Esophagus muscularis mucosa (tissue), 4 donors: ENCODE results near the gene GKN2. TPM values are rescaled to one million over a fixed set of nuclear protein-coding genes. Genes with fewer than 3 reads are reported as not detected.

Source experiments
- DNase-seq: peaks from one replicate; pipeline ENCODE4 v3.0.0-alpha.2; 2017; ENCODE audit errors: extremely low spot score
- H3K27ac ChIP-seq, 4 donors: fragments of 200-600 bp; sonication (generic); replicated peaks in 1 of 4; 1 replicate in 3 of 4; 2 replicates in 1 of 4; pipeline ENCODE4 v1.5.1; 2016 to 2019; ENCODE audit warnings: mild to moderate bottlenecking in 1 of 4
- H3K27me3 ChIP-seq, 4 donors: fragments of 200-600 bp; sonication (generic); one replicate each; pipeline versions ENCODE4 v1.5.1 to v1.6.0; 2016 to 2019
- H3K36me3 ChIP-seq, 4 donors: fragments of 200-600 bp; sonication (generic); one replicate each; pipeline ENCODE4 v1.5.1; 2016 to 2019
- H3K4me1 ChIP-seq, 4 donors: fragments of 200-600 bp; sonication (generic); one replicate each; pipeline ENCODE4 v1.5.1; 2016 to 2019
- H3K4me3 ChIP-seq, 4 donors: fragments of 200-600 bp; sonication (generic); 1 replicate in 2 of 4; 2 replicates in 2 of 4; pipeline ENCODE4 v1.5.1; 2016 to 2019; ENCODE audit warnings: mild to moderate bottlenecking in 4 of 4, moderate library complexity in 1 of 4
- H3K9me3 ChIP-seq, 4 donors: fragments of 200-600 bp; sonication (generic); 1 replicate in 3 of 4; 2 replicates in 1 of 4; pipeline ENCODE4 v1.5.1; 2016 to 2019
- CTCF ChIP-seq, 3 experiments: fragments of 200-600 bp in 2 of 3; fragments of 450-650 bp in 1 of 3; sonication (generic) in 2 of 3; IDR thresholded peaks; one replicate each; pipeline ENCODE4 v1.5.1; 2017 to 2019; ENCODE audit warnings: antibody characterized with exemption in 3 of 3, mild to moderate bottlenecking in 2 of 3, moderate library complexity in 1 of 3
- EP300 ChIP-seq: sonication (generic); formaldehyde crosslinking; IDR thresholded peaks from one replicate; pipeline ENCODE4 v1.6.1; 2017; ENCODE audit warnings: antibody characterized with exemption
- POLR2A ChIP-seq: fragments of 450-650 bp; IDR thresholded peaks from one replicate; pipeline ENCODE4 v1.6.1; 2017; ENCODE audit warnings: antibody characterized with exemption, moderate library complexity, mild to moderate bottlenecking, low read depth
- POLR2AphosphoS5 ChIP-seq, 2 donors: sonication (generic); formaldehyde crosslinking; IDR thresholded peaks; one replicate each; pipeline ENCODE4 v1.6.1; 2017; ENCODE audit warnings: antibody characterized with exemption in 2 of 2
- WGBS: methylation state at CpG from one replicate; pipeline ENCODE4 v1.1.5; 2018; 5-methylcytosine and 5-hydroxymethylcytosine counted together
- intact Hi-C: fragments of 100-400 bp; cut with DNase I; formaldehyde crosslinking; loops from one replicate; pipeline ENCODE4 v1.15.1; 2023
- total RNA-seq, 4 donors: library from RNA; depleted of rRNA; stranded (reverse); fragments of >200 nt; gene quantifications; one replicate each; pipeline versions ENCODE4 v1.1.0 to v1.2.1, GENCODE V29; 2016

The GKN2 gene
- total RNA-seq, 4 donors from 2014 or later, result not detected

- H3K27me3 ChIP-seq, result no peaks in the 10 kb centered on the region
- no peaks in the 10 kb centered on the region for H3K4me1 ChIP-seq
- WGBS, result 44% methylated on average over 9 of the region's 9 CpGs
- H3K4me3 ChIP-seq, result no peak overlapping the region
- no peak overlapping the region for H3K27ac ChIP-seq
- H3K9me3 ChIP-seq, result no peaks in the 10 kb centered on the region
- no peaks in the 10 kb centered on the region for H3K36me3 ChIP-seq
- TF ChIP-seq CTCF (IDR thresholded peaks at IDR 0.05) (peak; percentile 77 to 89 (median 84)), EP300 (no peak)
- intact Hi-C loops, result loop anchor here (5.0 kb wide), 1 partner anchor 458 kb away; the partner anchor contains the start of genes APLF and FBXO48
- DNase-seq, result no peak
Measured at GRCh38 chr2:68925295-68925896, 27.3 kb downstream of the GKN2 start.

DNA sequence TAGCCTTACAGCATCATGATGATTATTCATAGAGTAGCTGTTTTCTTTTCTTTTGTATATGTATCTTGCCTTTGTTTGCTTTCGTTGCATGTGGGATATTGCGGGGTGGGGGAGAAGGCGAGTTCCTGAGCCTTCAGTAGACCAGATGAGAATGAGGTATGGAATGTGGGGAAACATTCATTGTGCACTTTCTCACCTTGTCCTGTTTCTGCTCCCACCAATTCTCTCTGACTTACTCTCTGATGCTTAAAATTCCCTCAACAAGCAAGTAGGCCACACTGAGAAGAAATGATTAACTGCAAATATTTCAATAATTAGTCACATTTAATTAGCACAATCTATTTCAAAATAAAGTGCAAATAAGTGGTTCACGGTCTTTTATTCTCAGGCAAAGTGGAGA, 31.0 kb downstream of the GKN2 start:
- DNase-seq, result no peak
- no peaks in the 10 kb centered on the region for H3K27me3 ChIP-seq
- no peaks in the 10 kb centered on the region for H3K9me3 ChIP-seq
- 86% methylated on average over 4 of the region's 4 CpGs for WGBS
- H3K36me3 ChIP-seq, result no peaks in the 10 kb centered on the region
- H3K4me1 ChIP-seq, result no peaks in the 10 kb centered on the region
- intact Hi-C loops, result no loop called here
- TF ChIP-seq POLR2AphosphoS5 (IDR thresholded peaks at IDR 0.05), result no peak
- TF ChIP-seq CTCF (IDR thresholded peaks at IDR 0.05), result no peak
- TF ChIP-seq EP300, result no peak
- no peak for TF ChIP-seq POLR2A
- no peak overlapping the region for H3K4me3 ChIP-seq
- no peak overlapping the region for H3K27ac ChIP-seq

GRCh38 chr2:68920481-68921170, 32.1 kb downstream of the GKN2 start:
- TF ChIP-seq CTCF (IDR thresholded peaks at IDR 0.05) (no peak), EP300 (no peak), POLR2A (no peak), POLR2AphosphoS5 (IDR thresholded peaks at IDR 0.05) (no peak)
- Histone ChIP-seq H3K36me3 (no peaks in the 10 kb centered on the region), H3K9me3 (no peaks in the 10 kb centered on the region), H3K27me3 (no peaks in the 10 kb centered on the region), H3K4me3 (no peak overlapping the region), H3K27ac (no peak overlapping the region), H3K4me1 (peaks cover 0 to 7% (median 3%) of the 10 kb centered on the region in 4 donors)
- intact Hi-C loops, result no loop called here
- WGBS, result 86% methylated on average over 6 of the region's 6 CpGs
- no peak for DNase-seq

- intact Hi-C loops, result no loop called here
- Histone ChIP-seq H3K27ac (no peak overlapping the region), H3K9me3 (no peaks in the 10 kb centered on the region), H3K4me1 (peaks cover 0 to 7% (median 3%) of the 10 kb centered on the region in 4 donors), H3K4me3 (no peak overlapping the region), H3K36me3 (no peaks in the 10 kb centered on the region), H3K27me3 (no peaks in the 10 kb centered on the region)
- TF ChIP-seq CTCF (IDR thresholded peaks at IDR 0.05), result no peak
- no peak for TF ChIP-seq EP300
- no peak for TF ChIP-seq POLR2A
- TF ChIP-seq POLR2AphosphoS5 (IDR thresholded peaks at IDR 0.05), result no peak
- no peak for DNase-seq
- WGBS, result 92% methylated on average over 7 of the region's 7 CpGs
Measured at GRCh38 chr2:68918497-68918896, 34.2 kb downstream of the GKN2 start.
